ENCODE measurements around the gene AVPR2.

DNA sequence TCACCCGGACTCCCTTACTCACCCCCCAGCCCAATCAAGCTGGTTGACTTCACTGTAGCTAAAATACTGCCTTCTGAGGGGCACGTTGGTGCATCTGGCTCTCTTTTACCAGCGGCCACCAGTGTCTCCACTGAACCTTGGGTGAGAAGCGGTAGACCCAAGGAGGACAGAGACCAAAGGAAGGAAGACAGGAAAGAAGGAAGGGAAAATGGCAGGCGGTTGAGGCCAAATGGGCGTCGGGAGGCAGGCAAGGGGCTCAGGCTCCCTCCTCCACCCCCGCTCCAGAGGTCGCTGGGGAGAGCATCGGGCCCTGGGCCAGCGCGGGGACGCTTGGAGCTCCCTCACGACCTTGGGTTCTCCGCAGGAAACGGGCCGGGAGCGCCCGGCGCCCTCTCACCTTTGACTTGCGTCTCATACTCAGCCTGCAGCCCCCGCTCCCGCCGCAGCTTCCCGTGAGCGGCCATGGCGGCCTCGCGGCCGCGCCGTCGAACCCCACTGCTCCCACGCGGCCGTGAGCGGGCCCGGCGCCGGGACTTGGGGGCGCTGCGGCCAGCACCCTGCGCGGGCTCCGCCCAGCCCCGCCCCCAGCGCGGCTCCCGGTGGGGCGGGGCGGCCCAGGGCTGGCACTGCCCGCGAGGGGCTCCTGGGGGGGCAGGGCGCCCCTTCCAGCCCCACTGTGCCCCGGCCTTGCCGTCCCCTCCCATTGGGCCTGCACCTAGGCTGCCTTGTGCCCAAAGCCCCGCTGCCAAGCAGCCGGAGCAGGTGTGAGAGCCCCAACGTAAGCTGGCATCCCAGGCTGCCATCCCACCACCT is 21.5 kb downstream of the AVPR2 start, which contains the start of gene ARHGAP4:
- no peak for TF ChIP-seq EP300 (IDR thresholded peaks at IDR 0.05; ENCODE audit: borderline replicate concordance)
- TF ChIP-seq TCF12 (IDR thresholded peaks at IDR 0.05; ENCODE audit: low read depth): no peak
- no peak for TF ChIP-seq EGR1 (IDR thresholded peaks at IDR 0.05)
- TF ChIP-seq CEBPB (IDR thresholded peaks at IDR 0.05): no peak
- TF ChIP-seq TAF1 (IDR thresholded peaks at IDR 0.05; ENCODE audit: low read depth): no peak

All from Ishikawa (cell line).